GM23338 (cell line): ENCODE results near the gene CLSTN2. TPM values are rescaled to one million over a fixed set of nuclear protein-coding genes. Genes with fewer than 3 reads are reported as not detected.

ENCODE experiments used
- ATAC-seq: fragments of 200-7000 bp; cut with Tn5 transposase; 3 replicates; pipeline ENCODE4 v1.9.1; 2020
- DNase-seq: peaks from one replicate; pipeline ENCODE4 v3.0.0-alpha.2; 2015; ENCODE audit warnings: low spot score
- H2AFZ ChIP-seq: fragments of 200-600 bp; sonication (generic); 2 replicates; pipeline ENCODE4 v1.8.0; 2016; ENCODE audit warnings: antibody characterized with exemption, mild to moderate bottlenecking, moderate library complexity
- H3F3A ChIP-seq: fragments of 200-600 bp; sonication (generic); replicated peaks from 2 replicates; pipeline ENCODE4 v1.8.0; 2017; ENCODE audit warnings: antibody characterized with exemption, mixed run types, low read depth
- H3K27ac ChIP-seq: fragments of 200-600 bp; sonication (generic); 2 replicates; pipeline ENCODE4 v1.6.1; 2016; ENCODE audit warnings: low read depth
- H3K27me3 ChIP-seq: fragments of 200-600 bp; sonication (generic); 2 replicates; pipeline ENCODE4 v1.8.0; 2016; ENCODE audit warnings: mild to moderate bottlenecking, mixed run types, moderate library complexity; ENCODE audit not compliant: insufficient read depth
- H3K36me3 ChIP-seq: fragments of 200-600 bp; sonication (generic); 2 replicates; pipeline ENCODE4 v1.8.0; 2016; ENCODE audit warnings: mild to moderate bottlenecking; ENCODE audit not compliant: insufficient read depth
- H3K4me1 ChIP-seq: fragments of 200-600 bp; sonication (generic); 2 replicates; pipeline ENCODE4 v1.8.0; 2016; ENCODE audit warnings: mild to moderate bottlenecking, moderate library complexity; ENCODE audit not compliant: insufficient read depth
- H3K4me2 ChIP-seq: fragments of 200-600 bp; sonication (generic); 2 replicates; pipeline ENCODE4 v1.7.1; 2017; ENCODE audit warnings: mixed run types
- H3K4me3 ChIP-seq: fragments of 200-600 bp; sonication (generic); 2 replicates; pipeline ENCODE4 v1.6.1; 2016; ENCODE audit warnings: mixed run types
- H3K79me2 ChIP-seq: fragments of 200-600 bp; sonication (generic); replicated peaks from 2 replicates; pipeline ENCODE4 v1.8.0; 2017; ENCODE audit warnings: mild to moderate bottlenecking; ENCODE audit not compliant: insufficient read depth
- H3K9me2 ChIP-seq: fragments of 200-600 bp; sonication (generic); 2 replicates; pipeline ENCODE4 v1.8.0; 2017; ENCODE audit not compliant: insufficient read depth
- H4K20me1 ChIP-seq: fragments of 200-600 bp; sonication (generic); replicated peaks from 2 replicates; pipeline ENCODE4 v1.8.0; 2017; ENCODE audit warnings: mild to moderate bottlenecking; ENCODE audit not compliant: insufficient read depth
- H3K27ac Mint-ChIP-seq: 2 replicates; pipeline ENCODE4 v1.8.0; 2020; ENCODE audit warnings: inconsistent platforms, mild to moderate bottlenecking, moderate library complexity, mixed read lengths
- H3K27me3 Mint-ChIP-seq: 3 replicates; pipeline ENCODE4 v1.8.0; 2022; ENCODE audit warnings: low read depth, mild to moderate bottlenecking, moderate library complexity, mixed read lengths, inconsistent platforms; ENCODE audit not compliant: insufficient read depth, poor library complexity
- H3K36me3 Mint-ChIP-seq: 3 replicates; pipeline ENCODE4 v1.8.0; 2021; ENCODE audit warnings: low read depth, mild to moderate bottlenecking, inconsistent platforms, moderate library complexity, mixed read lengths
- H3K4me1 Mint-ChIP-seq: 3 replicates; pipeline ENCODE4 v1.8.0; 2020; ENCODE audit warnings: mild to moderate bottlenecking, inconsistent platforms, mixed read lengths
- H3K4me3 Mint-ChIP-seq: 3 replicates; pipeline ENCODE4 v1.8.0; 2021; ENCODE audit warnings: moderate library complexity, mild to moderate bottlenecking, inconsistent platforms, mixed read lengths
- H3K9me3 Mint-ChIP-seq: 3 replicates; pipeline ENCODE4 v1.8.0; 2020; ENCODE audit warnings: moderate library complexity, mild to moderate bottlenecking, inconsistent platforms, mixed read lengths
- CREB1 ChIP-seq: fragments of 250-450 bp; sonication (Bioruptor Pico); IDR thresholded peaks from 2 replicates; pipeline ENCODE4 v1.5.0; 2020; ENCODE audit warnings: low read depth, mild to moderate bottlenecking, moderate library complexity
- CTCF ChIP-seq, 2 experiments: fragments of 200-600 bp in 1 of 2; sonication (generic) in 1 of 2; conservative IDR thresholded peaks; 2 replicates each; pipeline versions ENCODE4 v1.5.1 to v1.6.1; 2016 to 2017; ENCODE audit warnings: antibody characterized with exemption in 2 of 2, low read depth in 2 of 2, mild to moderate bottlenecking in 2 of 2, moderate library complexity in 1 of 2
- ETS1 ChIP-seq: IDR thresholded peaks from 2 replicates; pipeline ENCODE4 v1.6.1; 2016; ENCODE audit warnings: antibody characterized with exemption
- EZH2 ChIP-seq: fragments of 200-600 bp; sonication (generic); IDR thresholded peaks from one replicate; pipeline ENCODE4 v1.8.0; 2017; ENCODE audit warnings: antibody characterized with exemption, mild to moderate bottlenecking, low read depth; ENCODE audit not compliant: unreplicated experiment
- EZH2phosphoT487 ChIP-seq: fragments of 200-600 bp; sonication (generic); IDR thresholded peaks from one replicate; pipeline ENCODE4 v1.8.1; 2018; ENCODE audit warnings: antibody characterized with exemption; ENCODE audit not compliant: unreplicated experiment
- JUNB ChIP-seq: IDR thresholded peaks from one replicate; pipeline ENCODE4 v1.6.1; 2016; ENCODE audit warnings: antibody characterized with exemption; ENCODE audit not compliant: unreplicated experiment
- NANOG ChIP-seq: IDR thresholded peaks from 2 replicates; pipeline ENCODE4 v1.6.1; 2016; ENCODE audit warnings: antibody characterized with exemption, borderline replicate concordance
- POLR2AphosphoS5 ChIP-seq: IDR thresholded peaks from 2 replicates; pipeline ENCODE4 v1.6.1; 2016; ENCODE audit warnings: antibody characterized with exemption, low read depth
- REST ChIP-seq: IDR thresholded peaks from one replicate; pipeline ENCODE4 v1.6.1; 2018; ENCODE audit warnings: antibody characterized with exemption; ENCODE audit not compliant: unreplicated experiment
- STAT1 ChIP-seq: IDR thresholded peaks from one replicate; pipeline ENCODE4 v1.6.1; 2016; ENCODE audit warnings: antibody characterized with exemption; ENCODE audit not compliant: unreplicated experiment
- ZNF114 ChIP-seq: fragments of 250-450 bp; sonication (Bioruptor Pico); IDR thresholded peaks from 2 replicates; pipeline ENCODE4 v1.5.0; 2020; ENCODE audit warnings: mild to moderate bottlenecking, moderate library complexity
- ZNF331 ChIP-seq: fragments of 250-450 bp; sonication (Bioruptor Pico); IDR thresholded peaks from 2 replicates; pipeline ENCODE4 v1.5.0; 2020; ENCODE audit warnings: low read depth, mild to moderate bottlenecking, moderate library complexity
- polyA plus RNA-seq: library from polyadenylated mRNA; unstranded; fragments of >200 nt; fragmentation: Nextera tagmentation; extraction: Ambion mirVana; gene quantifications from 2 replicates; pipeline ENCODE4 v1.2.1, GENCODE V29; 2016
- total RNA-seq: library from RNA; depleted of rRNA; stranded (reverse); fragments of >200 nt; shearing (Covaris generic); gene quantifications from 2 replicates; pipeline ENCODE4 v1.2.3, GENCODE V29; 2014

The CLSTN2 gene
- total and polyA plus RNA-seq, 2 experiments from 2014 or later: 0.11 to 0.83 TPM

GRCh38 chr3:140529558-140529957 lies 594.6 kb downstream of the CLSTN2 start (continued):
- no peak for TF ChIP-seq REST
- no peak for TF ChIP-seq EZH2
- TF ChIP-seq ZNF114 (CRISPR knock-in tag): no peak
- no peak for TF ChIP-seq NANOG
- no peak for TF ChIP-seq CTCF (conservative IDR thresholded peaks at IDR 0.05; ENCODE audit: low read depth in 2 of 2)

GRCh38 chr3:140530131-140530530 lies 595.1 kb downstream of the CLSTN2 start:
- no peaks in the 10 kb centered on the region for H3K4me1 ChIP-seq
- no peaks in the 10 kb centered on the region for H3F3A ChIP-seq
- H2AFZ ChIP-seq: no peak overlapping the region
- ATAC-seq (no peak), DNase-seq (no peak)
- H3K9me3 Mint-ChIP-seq: no peaks in the 10 kb centered on the region
- no peak overlapping the region for H3K27ac ChIP-seq
- no peaks in the 10 kb centered on the region for H3K79me2 ChIP-seq
- H3K36me3 ChIP-seq: no peaks in the 10 kb centered on the region
- H3K27ac Mint-ChIP-seq: no peak overlapping the region
- no peaks in the 10 kb centered on the region for H3K27me3 ChIP-seq
- no peak overlapping the region for H3K4me3 ChIP-seq
- H3K4me1 Mint-ChIP-seq: no peaks in the 10 kb centered on the region
- H4K20me1 ChIP-seq: no peaks in the 10 kb centered on the region
- H3K27me3 Mint-ChIP-seq: peaks cover 1% of the 10 kb centered on the region
- no peak overlapping the region for H3K4me3 Mint-ChIP-seq
- H3K36me3 Mint-ChIP-seq: no peaks in the 10 kb centered on the region
- no peak overlapping the region for H3K4me2 ChIP-seq
- TF ChIP-seq EZH2phosphoT487: no peak
- no peak for TF ChIP-seq NANOG
- TF ChIP-seq ZNF114 (CRISPR knock-in tag): no peak
- no peak for TF ChIP-seq JUNB
- no peak for TF ChIP-seq CREB1 (CRISPR knock-in tag)
- TF ChIP-seq REST: no peak
- no peak for TF ChIP-seq STAT1
- no peak for TF ChIP-seq ETS1
- no peak for TF ChIP-seq POLR2AphosphoS5
- no peak for TF ChIP-seq ZNF331 (CRISPR knock-in tag)
- 0 out of 2 replicates have a peak, but pooled peaks cover 11% of the 10 kb centered on the region for H3K9me2 ChIP-seq
